ENCODE measurements around the gene ACLY. TPM values are rescaled to one million over a fixed set of nuclear protein-coding genes. Genes with fewer than 3 reads are reported as not detected.

The ACLY gene
- total RNA-seq, 1 experiment from 2014 or later = 255 TPM

- in situ Hi-C loops (cut with HindIII; ENCODE audit: low sequenced_read_pairs) = no loop called here
- DNase-seq (ENCODE audit: low spot score) = peak; percentile 39
Measured at GRCh38 chr17:41917192-41917591, 1.6 kb downstream of the ACLY start.

DNA sequence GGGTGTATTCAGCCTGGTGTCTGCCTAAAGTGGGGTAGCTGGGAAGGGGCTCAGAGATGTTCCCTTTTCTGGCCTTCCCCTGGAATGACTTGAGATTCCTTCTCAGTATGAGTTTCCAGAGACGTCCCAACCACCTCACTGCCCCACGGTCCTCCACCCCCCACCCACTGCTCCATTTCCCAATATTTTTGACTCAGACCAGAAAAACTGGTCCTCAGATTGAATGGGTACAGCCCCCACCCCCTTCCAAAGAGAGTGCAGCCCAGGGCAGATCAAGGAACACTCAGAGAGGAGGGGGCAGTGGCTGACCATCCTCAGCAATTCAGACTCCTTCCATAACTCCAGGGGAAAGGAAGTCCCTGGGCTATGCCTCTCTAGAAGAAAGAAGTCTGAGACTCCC lies 3.2 kb downstream of the ACLY start:
- in situ Hi-C loops (cut with HindIII; ENCODE audit: low sequenced_read_pairs) = no loop called here
- DNase-seq (ENCODE audit: low spot score) = no peak

DNA sequence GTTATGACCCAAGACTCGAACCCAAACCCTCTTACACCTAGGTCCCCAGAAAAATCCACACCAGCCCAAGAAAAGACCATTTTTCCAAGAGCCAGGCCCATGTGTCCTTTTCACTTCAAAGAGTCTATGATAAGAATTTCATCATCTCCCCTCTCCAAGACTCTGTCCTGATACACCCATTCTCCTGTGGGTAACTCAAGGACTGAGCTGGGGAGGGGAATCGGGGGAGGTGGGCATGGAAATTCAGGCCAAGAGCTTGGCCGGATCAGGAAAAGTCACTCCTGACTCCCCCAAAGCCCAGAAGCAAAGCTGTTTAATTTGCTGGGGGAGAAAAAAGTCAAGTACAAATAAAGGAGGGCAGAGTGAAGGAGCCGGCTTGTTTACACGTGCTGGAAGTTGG lies 3.7 kb downstream of the ACLY start:
- in situ Hi-C loops (cut with HindIII; ENCODE audit: low sequenced_read_pairs) = no loop called here

DNA sequence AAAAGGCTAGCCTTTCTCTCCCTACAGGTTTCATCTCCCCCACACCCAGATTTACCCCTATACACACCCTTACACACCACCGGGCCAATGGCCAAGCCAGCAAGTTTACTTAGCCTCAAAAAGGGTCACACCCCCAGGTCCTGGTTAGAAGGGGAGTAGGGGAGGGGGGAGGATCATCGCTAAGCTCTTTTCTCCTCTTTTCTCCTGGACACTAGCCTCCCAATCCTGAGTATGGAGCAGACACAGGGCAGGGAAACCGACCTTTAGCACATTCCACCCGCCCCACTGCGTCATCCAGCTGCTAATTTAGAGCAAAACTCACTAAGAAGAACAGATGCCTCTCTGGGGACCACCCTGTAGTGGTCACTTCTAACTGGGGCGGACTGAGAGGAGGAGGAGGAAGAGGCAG lies 4.4 kb downstream of the ACLY start:
- no peak for DNase-seq (ENCODE audit: low spot score)
- in situ Hi-C loops (cut with HindIII; ENCODE audit: low sequenced_read_pairs) = no loop called here

More for the DNA sequence above, 3.7 kb downstream of the ACLY start:
- no peak for DNase-seq (ENCODE audit: low spot score)

- no peak for DNase-seq (ENCODE audit: low spot score)
- in situ Hi-C loops (cut with HindIII; ENCODE audit: low sequenced_read_pairs) = no loop called here
Measured at GRCh38 chr17:41913798-41914197, 5.0 kb downstream of the ACLY start.

GRCh38 chr17:41912925-41913324 lies 5.8 kb downstream of the ACLY start:
- no peak for DNase-seq (ENCODE audit: low spot score)
- in situ Hi-C loops (cut with HindIII; ENCODE audit: low sequenced_read_pairs) = no loop called here

GRCh38 chr17:41910701-41911391 lies 7.9 kb downstream of the ACLY start:
- DNase-seq (ENCODE audit: low spot score) = no peak

DNA sequence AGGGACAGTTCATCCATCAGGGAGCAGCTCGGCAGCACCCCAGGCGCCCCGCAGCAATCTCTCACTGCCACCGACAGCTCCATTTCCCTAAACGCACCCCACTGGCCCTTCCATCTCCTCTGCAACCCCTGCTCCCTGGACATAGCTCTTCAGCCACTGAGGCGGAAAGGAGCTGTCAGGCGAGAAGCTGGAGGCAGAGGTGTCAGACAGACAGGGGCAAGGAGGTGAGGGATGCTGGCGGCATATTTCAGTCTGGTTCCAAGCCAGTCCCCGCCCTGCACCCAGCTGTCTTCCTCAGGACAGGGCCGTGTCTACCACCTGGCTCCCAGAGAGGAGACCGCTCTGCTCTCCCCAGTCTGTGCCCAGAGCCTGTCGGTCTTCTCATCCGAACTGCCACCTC lies 9.7 kb downstream of the ACLY start:
- in situ Hi-C loops (cut with HindIII; ENCODE audit: low sequenced_read_pairs) = no loop called here
- DNase-seq (ENCODE audit: low spot score) = no peak

More at GRCh38 chr17:41910701-41911391, 7.9 kb downstream of the ACLY start:
- in situ Hi-C loops (cut with HindIII; ENCODE audit: low sequenced_read_pairs) = no loop called here

DNA sequence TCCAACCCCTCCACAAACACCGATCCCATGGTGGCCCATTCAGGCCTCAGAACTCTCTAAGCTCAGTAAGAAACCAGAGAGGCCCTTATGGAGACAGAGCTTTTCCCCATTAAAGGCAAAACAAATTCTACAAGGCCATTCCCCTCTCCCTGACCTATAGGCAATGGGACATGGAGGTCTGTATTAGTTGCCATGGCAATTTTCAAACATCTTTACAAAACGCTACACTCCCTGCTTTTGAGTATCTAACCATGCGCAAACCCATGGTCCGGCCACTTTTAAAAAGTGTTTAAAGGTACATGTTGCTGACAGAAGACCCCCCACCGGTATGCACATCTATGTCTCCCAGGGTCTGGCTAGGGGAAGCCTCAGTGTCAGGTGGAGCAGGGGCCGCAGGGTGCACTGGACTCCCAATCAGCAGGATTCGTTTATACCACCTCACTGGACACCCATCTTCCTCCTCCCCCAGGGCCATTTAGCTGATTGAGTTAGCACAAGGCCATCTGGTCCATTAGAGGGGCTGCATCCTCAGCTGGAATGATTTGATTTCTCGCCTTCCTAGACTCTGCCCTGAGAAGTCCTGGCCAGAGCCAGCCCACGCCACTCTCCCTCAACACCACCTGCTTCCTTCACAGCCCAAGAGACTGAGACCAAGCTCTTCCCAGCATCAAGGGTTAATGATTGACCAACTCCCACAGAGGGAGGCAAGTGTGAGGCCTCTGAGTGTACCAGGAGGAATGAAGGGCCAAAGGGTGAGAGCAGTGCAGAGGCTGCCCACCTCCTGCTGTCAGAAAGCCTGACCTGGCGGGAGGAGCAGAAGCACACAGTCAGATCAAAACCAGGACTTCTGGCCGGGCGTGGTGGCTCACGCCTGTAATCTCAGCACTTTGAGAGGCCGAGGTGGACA lies 10.9 kb downstream of the ACLY start:
- no peak for DNase-seq (ENCODE audit: low spot score)
- in situ Hi-C loops (cut with HindIII; ENCODE audit: low sequenced_read_pairs) = no loop called here

GRCh38 chr17:41907185-41907556 lies 11.6 kb downstream of the ACLY start:
- no peak for DNase-seq (ENCODE audit: low spot score)
- in situ Hi-C loops (cut with HindIII; ENCODE audit: low sequenced_read_pairs) = no loop called here

DNA sequence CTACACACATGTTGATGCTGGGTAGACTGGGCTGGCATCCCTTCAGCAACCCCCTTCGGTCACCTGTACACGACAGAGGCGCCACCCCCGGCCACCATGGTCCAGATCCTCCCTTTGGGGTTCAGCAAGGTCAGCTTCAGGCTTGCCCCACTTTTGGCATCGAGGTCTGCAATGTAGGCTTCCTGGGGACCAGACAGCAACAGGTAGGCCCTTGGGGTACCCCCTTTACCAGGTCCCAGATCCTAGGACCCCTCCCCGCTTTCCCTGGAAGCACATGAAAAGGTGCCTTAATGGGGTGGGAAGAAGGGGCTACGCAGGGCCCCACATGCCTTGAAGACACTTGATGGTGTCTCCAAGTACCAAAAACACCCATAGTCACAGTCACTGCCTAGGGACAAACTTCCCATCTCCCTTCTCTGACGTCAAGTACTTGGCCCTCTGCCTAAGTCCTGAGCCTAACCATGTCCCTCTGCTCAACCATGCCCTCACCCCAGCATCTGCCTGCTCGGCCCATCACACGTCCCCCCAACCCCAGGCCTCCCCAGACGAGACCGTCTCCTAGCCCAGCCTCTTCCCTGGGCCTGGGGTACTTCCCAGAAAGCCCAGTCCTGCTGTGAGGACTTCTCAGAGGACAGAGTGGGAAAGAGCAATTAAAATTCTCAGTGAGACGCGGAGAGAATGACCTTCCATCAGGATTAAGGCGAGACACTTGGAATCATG lies 12.1 kb downstream of the ACLY start:
- in situ Hi-C loops (cut with HindIII; ENCODE audit: low sequenced_read_pairs) = no loop called here
- no peak for DNase-seq (ENCODE audit: low spot score)

DNA sequence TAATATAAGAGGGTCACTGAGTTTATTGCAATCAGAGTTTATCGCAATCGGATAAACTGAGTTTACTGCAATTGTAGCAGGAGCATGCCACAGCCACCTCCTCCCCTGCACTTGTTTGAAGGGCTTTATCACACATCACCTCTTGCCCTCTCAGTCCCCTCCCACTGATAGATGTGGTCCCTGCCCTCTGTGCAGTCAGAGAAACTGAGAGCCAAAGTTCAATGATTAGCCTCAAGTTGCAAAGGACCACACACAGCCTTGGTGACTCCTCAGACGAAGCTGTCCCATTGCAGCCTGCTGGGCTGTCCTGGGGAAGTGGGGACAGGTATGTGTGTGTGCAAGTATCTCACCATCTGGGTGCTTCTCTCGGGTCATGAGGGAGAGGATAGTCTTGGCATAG lies 13.6 kb downstream of the ACLY start:
- in situ Hi-C loops (cut with HindIII; ENCODE audit: low sequenced_read_pairs) = no loop called here

DNA sequence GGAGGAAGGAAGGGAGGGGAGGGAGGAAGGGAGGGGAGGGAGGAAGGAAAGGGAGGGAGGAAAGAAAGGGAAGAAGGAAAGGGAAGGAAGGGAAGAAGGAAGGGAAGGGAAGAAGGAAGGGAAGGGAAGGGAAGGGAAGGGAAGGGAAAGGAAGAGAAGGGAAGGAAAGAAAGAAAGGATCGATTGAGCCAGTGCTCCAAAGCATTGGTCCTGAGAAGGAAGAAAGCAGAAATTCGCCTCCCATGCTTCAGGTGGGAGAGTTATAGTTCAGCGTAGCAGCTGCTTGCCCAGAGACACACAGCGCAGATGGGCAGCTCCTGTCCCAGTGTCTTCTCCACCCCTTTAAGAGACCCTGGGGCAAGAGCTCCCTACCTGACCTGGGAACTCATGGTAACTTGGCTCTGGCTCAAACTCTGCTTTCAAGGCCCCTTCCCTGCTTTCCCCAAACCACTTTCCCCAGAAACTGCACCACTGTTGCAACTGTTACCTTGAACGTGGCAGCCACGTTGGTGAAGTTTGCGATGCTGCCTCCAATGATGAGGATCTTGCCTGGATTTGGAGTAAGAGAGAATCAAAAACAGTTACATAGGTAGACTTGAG lies 14.4 kb downstream of the ACLY start:
- DNase-seq (ENCODE audit: low spot score) = no peak
- in situ Hi-C loops (cut with HindIII; ENCODE audit: low sequenced_read_pairs) = no loop called here

More for the DNA sequence above, 13.6 kb downstream of the ACLY start:
- DNase-seq (ENCODE audit: low spot score) = no peak

- DNase-seq (ENCODE audit: low spot score) = no peak
- in situ Hi-C loops (cut with HindIII; ENCODE audit: low sequenced_read_pairs) = no loop called here
Measured at GRCh38 chr17:41901646-41902045, 17.1 kb downstream of the ACLY start.

- in situ Hi-C loops (cut with HindIII; ENCODE audit: low sequenced_read_pairs) = no loop called here
- no peak for DNase-seq (ENCODE audit: low spot score)
Measured at GRCh38 chr17:41896726-41897125, 22.0 kb downstream of the ACLY start.

- no peak for DNase-seq (ENCODE audit: low spot score)
- in situ Hi-C loops (cut with HindIII; ENCODE audit: low sequenced_read_pairs) = no loop called here
Measured at GRCh38 chr17:41895617-41896016, 23.1 kb downstream of the ACLY start.

GRCh38 chr17:41894791-41895331 lies 23.9 kb downstream of the ACLY start:
- DNase-seq (ENCODE audit: low spot score) = no peak
- in situ Hi-C loops (cut with HindIII; ENCODE audit: low sequenced_read_pairs) = no loop called here

DNA sequence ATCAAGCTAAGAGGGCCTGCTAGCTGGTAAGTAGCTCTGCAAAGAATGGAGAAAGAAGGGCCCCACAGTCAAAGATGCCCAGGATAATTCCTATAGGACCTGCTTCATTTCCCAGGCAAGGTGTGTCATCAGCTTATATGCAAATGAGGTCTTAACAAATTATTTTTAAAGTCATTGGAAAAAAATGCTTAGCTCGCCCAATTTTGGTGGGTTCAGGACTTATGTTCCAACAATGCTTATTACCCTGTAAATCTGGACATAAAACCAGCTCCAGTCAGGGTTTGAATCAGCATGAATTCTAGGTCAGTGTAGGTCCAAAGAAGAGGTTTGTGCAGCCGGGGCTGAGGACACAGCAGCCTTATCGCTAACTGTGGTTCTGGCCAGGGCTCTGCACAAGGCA lies 25.4 kb downstream of the ACLY start:
- in situ Hi-C loops (cut with HindIII; ENCODE audit: low sequenced_read_pairs) = no loop called here
- no peak for DNase-seq (ENCODE audit: low spot score)

- in situ Hi-C loops (cut with HindIII; ENCODE audit: low sequenced_read_pairs) = no loop called here
- no peak for DNase-seq (ENCODE audit: low spot score)
Measured at GRCh38 chr17:41892021-41892376, 26.8 kb downstream of the ACLY start.

Measured in G401 (cell line).